RWPE2 (cell line): ENCODE data around the gene NUDT3.
"Not testable (repeated sequence)": the region's sequence is repeated elsewhere in the genome, so short reads cannot be mapped to it uniquely, and the experiment has no call there.

Source experiments
- ATAC-seq: fragments of 200-7000 bp; cut with Tn5 transposase; 3 replicates; pipeline ENCODE4 v1.9.1; 2021; ENCODE audit warnings: low read depth
- DNase-seq: peaks from one replicate; pipeline ENCODE4 v3.0.0-alpha.2; 2020; ENCODE audit warnings: low spot score
- H3K27ac ChIP-seq: fragments of 450-650 bp; 2 replicates; pipeline ENCODE4 v1.5.1; 2017; ENCODE audit warnings: mild to moderate bottlenecking; ENCODE audit not compliant: poor library complexity, severe bottlenecking
- H3K27me3 ChIP-seq: fragments of 250-450 bp; sonication (Bioruptor Pico); 2 replicates; pipeline ENCODE4 v1.5.1; 2021; ENCODE audit warnings: mild to moderate bottlenecking, moderate library complexity; ENCODE audit not compliant: insufficient read depth, poor library complexity, severe bottlenecking
- H3K36me3 ChIP-seq: fragments of 250-450 bp; sonication (Bioruptor Pico); 2 replicates; pipeline ENCODE4 v1.5.1; 2020; ENCODE audit warnings: low read depth, mild to moderate bottlenecking, moderate library complexity
- H3K4me1 ChIP-seq: fragments of 250-450 bp; sonication (Bioruptor Pico); 2 replicates; pipeline ENCODE4 v1.5.1; 2021; ENCODE audit warnings: mild to moderate bottlenecking, moderate library complexity; ENCODE audit not compliant: insufficient read depth, poor library complexity, severe bottlenecking
- H3K4me3 ChIP-seq: fragments of 250-450 bp; sonication (Bioruptor Pico); 2 replicates; pipeline ENCODE4 v1.5.1; 2021; ENCODE audit warnings: mild to moderate bottlenecking, moderate library complexity; ENCODE audit not compliant: severe bottlenecking
- H3K9me3 ChIP-seq: fragments of 250-450 bp; sonication (Bioruptor Pico); 2 replicates; pipeline ENCODE4 v1.5.1; 2021; ENCODE audit warnings: mild to moderate bottlenecking, moderate library complexity; ENCODE audit not compliant: severe bottlenecking
- TF ChIP-seq, protein P1 (sequence below): fragments of 450-650 bp; IDR thresholded peaks from one replicate; pipeline ENCODE4 v1.5.1; 2017; ENCODE audit warnings: mild to moderate bottlenecking, moderate library complexity; ENCODE audit not compliant: poor library complexity, severe bottlenecking

NUDT3 gene

DNA sequence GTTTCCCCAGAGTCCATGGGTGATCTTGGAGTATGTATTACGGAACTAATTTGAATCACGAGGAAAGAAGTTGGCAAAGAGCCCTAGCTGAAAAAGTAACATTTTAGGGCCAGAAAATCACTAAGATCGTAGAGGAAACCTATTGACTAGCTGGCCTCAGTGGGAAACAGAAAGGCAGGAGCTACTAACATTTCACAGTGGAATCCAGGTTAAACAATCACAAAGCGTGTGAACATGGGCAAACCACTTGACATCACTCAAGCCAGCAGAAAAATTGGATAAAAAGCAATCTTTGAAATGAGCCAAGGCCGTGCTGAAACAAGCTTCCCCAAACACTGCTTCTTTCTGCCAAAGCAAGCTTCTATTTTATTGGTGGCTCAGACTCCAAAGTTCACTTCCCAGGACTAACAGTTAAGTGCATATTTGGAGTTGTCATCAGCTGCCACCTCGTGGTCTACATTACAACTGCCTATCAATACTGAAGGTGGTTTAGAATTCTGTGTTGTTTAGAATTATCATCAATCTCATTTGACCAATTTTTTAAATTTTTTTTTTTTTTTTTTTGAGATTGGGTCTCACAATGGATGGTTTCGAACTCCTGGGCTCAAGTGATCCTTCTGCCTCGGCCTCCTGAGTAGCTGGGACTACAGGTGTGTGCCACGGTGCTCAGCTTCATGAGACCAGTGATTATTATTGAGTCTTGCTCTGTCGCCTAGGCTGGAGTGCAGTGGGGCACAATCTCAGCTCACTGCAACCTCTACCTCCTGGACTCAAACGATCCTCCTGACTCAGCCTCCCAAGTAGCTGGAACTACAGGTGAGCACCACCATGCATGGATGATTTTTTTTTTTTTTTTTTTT is 22.8 kb upstream of the NUDT3 start:
- TF ChIP-seq, protein P1, sequence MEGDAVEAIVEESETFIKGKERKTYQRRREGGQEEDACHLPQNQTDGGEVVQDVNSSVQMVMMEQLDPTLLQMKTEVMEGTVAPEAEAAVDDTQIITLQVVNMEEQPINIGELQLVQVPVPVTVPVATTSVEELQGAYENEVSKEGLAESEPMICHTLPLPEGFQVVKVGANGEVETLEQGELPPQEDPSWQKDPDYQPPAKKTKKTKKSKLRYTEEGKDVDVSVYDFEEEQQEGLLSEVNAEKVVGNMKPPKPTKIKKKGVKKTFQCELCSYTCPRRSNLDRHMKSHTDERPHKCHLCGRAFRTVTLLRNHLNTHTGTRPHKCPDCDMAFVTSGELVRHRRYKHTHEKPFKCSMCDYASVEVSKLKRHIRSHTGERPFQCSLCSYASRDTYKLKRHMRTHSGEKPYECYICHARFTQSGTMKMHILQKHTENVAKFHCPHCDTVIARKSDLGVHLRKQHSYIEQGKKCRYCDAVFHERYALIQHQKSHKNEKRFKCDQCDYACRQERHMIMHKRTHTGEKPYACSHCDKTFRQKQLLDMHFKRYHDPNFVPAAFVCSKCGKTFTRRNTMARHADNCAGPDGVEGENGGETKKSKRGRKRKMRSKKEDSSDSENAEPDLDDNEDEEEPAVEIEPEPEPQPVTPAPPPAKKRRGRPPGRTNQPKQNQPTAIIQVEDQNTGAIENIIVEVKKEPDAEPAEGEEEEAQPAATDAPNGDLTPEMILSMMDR = peak; percentile 69
- Histone ChIP-seq H3K36me3 (peaks cover 44% of the 10 kb centered on the region), H3K27ac (no peak overlapping the region), H3K9me3 (no peaks in the 10 kb centered on the region), H3K27me3 (no peaks in the 10 kb centered on the region), H3K4me3 (no peak overlapping the region), H3K4me1 (peaks cover 7% of the 10 kb centered on the region)
- DNase-seq = no peak
- ATAC-seq = peak; percentile 67

DNA sequence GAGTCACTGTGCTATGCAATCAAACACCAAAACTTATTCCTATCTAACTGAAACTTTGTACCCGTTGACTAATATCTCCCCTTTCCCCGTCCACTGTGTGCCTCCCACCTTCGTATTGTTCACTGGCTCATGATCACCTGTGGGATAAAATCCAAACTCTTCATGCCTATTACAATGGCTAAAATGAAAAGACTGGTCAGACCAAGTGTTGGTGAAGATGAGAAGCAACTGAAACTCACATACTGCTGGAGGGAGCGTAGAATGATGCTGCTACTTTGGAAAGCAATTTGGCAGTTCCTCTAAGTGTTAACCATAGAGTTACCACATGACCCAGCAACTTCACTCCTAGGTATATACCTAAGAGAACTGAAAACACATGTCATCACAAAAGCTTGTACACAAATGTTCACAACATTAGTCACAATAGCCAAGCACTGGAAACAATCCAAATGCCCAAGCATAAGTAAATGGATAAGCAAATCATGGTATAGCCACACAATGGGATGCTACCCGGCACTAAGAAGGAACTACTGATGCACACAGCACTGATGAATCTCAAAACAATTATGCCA is 20.3 kb upstream of the NUDT3 start:
- Histone ChIP-seq H3K4me3 (no peak overlapping the region), H3K36me3 (peaks cover 19% of the 10 kb centered on the region), H3K27ac (no peak overlapping the region), H3K27me3 (no peaks in the 10 kb centered on the region), H3K9me3 (no peaks in the 10 kb centered on the region), H3K4me1 (peaks cover 7% of the 10 kb centered on the region)
- TF ChIP-seq, protein P1 = no peak
- DNase-seq = no peak
- peak; percentile 26; the same call in 1 of the 3 replicates for ATAC-seq

DNA sequence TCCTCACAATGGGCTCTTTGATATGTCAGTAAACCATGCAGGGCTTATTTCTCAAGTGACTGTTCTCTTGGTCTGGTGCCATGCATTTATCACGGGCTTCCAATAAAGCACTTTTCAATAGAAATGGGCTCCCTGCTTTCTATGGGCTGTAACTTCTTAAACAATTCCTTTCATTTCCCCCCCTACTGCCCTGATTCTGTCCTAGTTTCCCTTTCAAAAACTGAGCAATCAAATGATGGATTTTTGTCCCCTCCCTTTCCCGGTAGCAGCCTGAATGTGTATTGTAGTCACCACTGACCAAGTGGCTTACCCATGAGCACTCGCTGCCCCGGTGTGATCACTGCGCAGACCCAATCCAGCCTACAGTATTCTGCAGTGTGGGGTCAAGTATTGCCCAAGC is 19.5 kb upstream of the NUDT3 start:
- Histone ChIP-seq H3K4me3 (no peak overlapping the region), H3K4me1 (peaks cover 7% of the 10 kb centered on the region), H3K27me3 (no peaks in the 10 kb centered on the region), H3K36me3 (peaks cover 12% of the 10 kb centered on the region), H3K27ac (no peak overlapping the region), H3K9me3 (no peaks in the 10 kb centered on the region)
- no peak for DNase-seq
- TF ChIP-seq, protein P1 = no peak
- no peak for ATAC-seq

DNA sequence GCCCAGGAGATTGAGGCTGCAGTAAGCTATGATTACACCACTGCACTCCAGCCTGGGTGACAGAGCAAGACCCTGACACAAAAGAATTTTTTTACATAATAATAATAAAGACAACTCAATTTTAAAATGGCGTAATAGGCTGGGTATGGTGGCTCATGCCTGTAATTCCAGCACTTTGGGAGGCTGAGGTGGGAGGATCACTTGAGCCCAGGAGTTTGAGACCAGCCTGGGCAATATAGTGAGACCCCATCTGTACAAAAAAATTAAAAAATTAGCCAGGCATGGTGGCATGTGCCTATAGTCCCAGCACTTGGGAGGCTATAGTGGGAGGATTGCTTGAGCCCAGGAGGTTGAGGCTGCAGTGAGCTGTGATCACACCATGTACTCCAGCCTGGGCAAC is 15.4 kb upstream of the NUDT3 start:
- not testable (repeated sequence) for H3K4me1 ChIP-seq, H3K9me3 ChIP-seq, DNase-seq, H3K4me3 ChIP-seq, H3K27me3 ChIP-seq, H3K27ac ChIP-seq, H3K36me3 ChIP-seq, ATAC-seq

DNA sequence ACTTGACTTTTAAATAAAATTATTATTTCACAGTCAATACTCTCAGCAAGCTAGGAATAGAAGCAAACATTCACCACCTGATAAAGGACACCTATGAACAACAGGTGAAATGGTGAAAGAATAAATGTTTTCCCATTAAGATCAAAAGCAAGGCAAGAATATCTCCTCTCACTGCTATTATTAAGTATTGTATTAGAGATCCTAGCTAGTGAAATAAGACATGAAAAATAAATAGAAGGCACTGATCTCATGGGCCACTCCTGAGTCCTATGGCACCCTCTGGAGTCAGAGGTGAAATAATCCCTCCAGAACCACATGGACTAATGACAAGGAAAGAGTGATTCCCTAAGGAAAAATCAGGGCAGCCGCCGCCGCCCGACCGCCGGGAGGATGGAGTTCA is 4.0 kb upstream of the NUDT3 start:
- TF ChIP-seq, protein P1 = no peak
- Histone ChIP-seq H3K36me3 (no peaks in the 10 kb centered on the region), H3K4me3 (no peak overlapping the region), H3K9me3 (no peaks in the 10 kb centered on the region), H3K4me1 (no peaks in the 10 kb centered on the region), H3K27me3 (no peaks in the 10 kb centered on the region), H3K27ac (no peak overlapping the region)
- DNase-seq = no peak
- ATAC-seq = no peak
